Loucy (cell line): ENCODE measurements around the gene TPD52L1.

Experiments
- CTCF ChIP-seq: fragments of 200-600 bp; sonication (generic); conservative IDR thresholded peaks from 2 replicates; pipeline ENCODE4 v1.5.1; 2014; ENCODE audit warnings: mild to moderate bottlenecking, antibody characterized with exemption, low read length
- EZH2phosphoT487 ChIP-seq: fragments of 200-600 bp; IDR thresholded peaks from 2 replicates; pipeline ENCODE4 v1.6.1; 2018; ENCODE audit warnings: antibody characterized with exemption, mild to moderate bottlenecking, moderate library complexity, borderline replicate concordance

- TF ChIP-seq CTCF (no peak), EZH2phosphoT487 (no peak)
These were observed 93.0 kb downstream of the TPD52L1 start for GRCh38 chr6:125246566-125246965.
